IMR-90 (cell line): ENCODE results near the gene ELP6. TPM values are rescaled to one million over a fixed set of nuclear protein-coding genes. Genes with fewer than 3 reads are reported as not detected.

Experiments
- ATAC-seq: fragments of 200-7000 bp; cut with Tn5 transposase; 2 replicates; pipeline ENCODE4 v1.9.1; 2020; ENCODE audit warnings: low read depth, mild to moderate bottlenecking, moderate library complexity
- BruUV-seq: library from RNA; stranded (reverse); fragments of 400-500 nt; replicated peaks from 2 replicates; lab custom pipeline; 2021; lab: Mats Ljungman, UMichigan
- CTCF ChIA-PET: fragments of 300-600 bp; formaldehyde crosslinking; extraction: SDS; loops from one replicate; lab custom pipeline; 2021; ENCODE audit warnings: antibody characterized with exemption; lab: Yijun Ruan, JAX
- POLR2A ChIA-PET: fragments of 300-600 bp; sonication (Branson Sonifier 250); formaldehyde crosslinking; loops from one replicate; lab custom pipeline; 2022; ENCODE audit warnings: antibody characterized with exemption; ENCODE audit not compliant: unreplicated experiment; lab: Charles Lee
- DNase-seq: peaks from one replicate; pipeline ENCODE4 v3.0.0; 2013
- H2AFZ ChIP-seq: replicated peaks from 2 replicates; pipeline ENCODE3; 2013; ENCODE audit warnings: low read length, mild to moderate bottlenecking; ENCODE audit not compliant: poor library complexity
- H2AK5ac ChIP-seq: 2 replicates; pipeline ENCODE4 v1.6.1; 2013; ENCODE audit warnings: low read depth, low read length, inconsistent platforms
- H2AK9ac ChIP-seq: replicated peaks from 2 replicates; pipeline ENCODE3; 2013; ENCODE audit warnings: mild to moderate bottlenecking, low read depth, low read length, moderate library complexity; ENCODE audit not compliant: poor library complexity
- H2BK120ac ChIP-seq: 2 replicates; pipeline ENCODE4 v1.6.1; 2013; ENCODE audit warnings: low read depth, low read length, inconsistent platforms
- H2BK15ac ChIP-seq: 3 replicates; pipeline ENCODE4 v1.6.1; 2013; ENCODE audit warnings: low read depth, low read length, inconsistent platforms
- H2BK20ac ChIP-seq: 2 replicates; pipeline ENCODE4 v1.6.1; 2013; ENCODE audit warnings: low read depth, mild to moderate bottlenecking, inconsistent platforms, low read length, moderate library complexity
- H2BK5ac ChIP-seq: 2 replicates; pipeline ENCODE4 v1.6.1; 2013; ENCODE audit warnings: mild to moderate bottlenecking, low read depth, low read length, inconsistent platforms; ENCODE audit not compliant: poor library complexity, severe bottlenecking
- H3K14ac ChIP-seq: replicated peaks from 2 replicates; pipeline ENCODE4 v1.6.1; 2013; ENCODE audit warnings: low read depth, low read length, inconsistent platforms
- H3K18ac ChIP-seq: 2 replicates; pipeline ENCODE4 v1.6.1; 2013; ENCODE audit warnings: low read depth, low read length, control low read depth
- H3K23ac ChIP-seq: 2 replicates; pipeline ENCODE4 v1.6.1; 2013; ENCODE audit warnings: low read depth, low read length, inconsistent platforms
- H3K27ac ChIP-seq: 2 replicates; pipeline ENCODE4 v1.5.1; 2013; ENCODE audit warnings: mild to moderate bottlenecking, control low read depth, low read length; ENCODE audit not compliant: insufficient read depth
- H3K27me3 ChIP-seq: 2 replicates; pipeline ENCODE4 v1.6.1; 2013; ENCODE audit warnings: low read length; ENCODE audit not compliant: control insufficient read depth, insufficient read depth
- H3K36me3 ChIP-seq: 2 replicates; pipeline ENCODE4 v1.6.1; 2013; ENCODE audit warnings: low read length, mixed read lengths; ENCODE audit not compliant: control insufficient read depth, insufficient read depth
- H3K4ac ChIP-seq: 2 replicates; pipeline ENCODE4 v1.6.1; 2013; ENCODE audit warnings: low read depth, low read length, inconsistent platforms
- H3K4me1 ChIP-seq: 2 replicates; pipeline ENCODE4 v1.6.1; 2013; ENCODE audit warnings: low read length, mixed read lengths; ENCODE audit not compliant: control insufficient read depth, insufficient read depth
- H3K4me2 ChIP-seq: 2 replicates; pipeline ENCODE4 v1.6.1; 2013; ENCODE audit warnings: low read depth, mild to moderate bottlenecking, control low read depth, low read length, moderate library complexity
- H3K4me3 ChIP-seq: 2 replicates; pipeline ENCODE4 v1.5.1; 2013; ENCODE audit warnings: low read depth, mild to moderate bottlenecking, control low read depth, low read length, moderate library complexity; ENCODE audit not compliant: insufficient read depth
- H3K56ac ChIP-seq: 2 replicates; pipeline ENCODE4 v1.6.1; 2013; ENCODE audit warnings: low read length, inconsistent platforms; ENCODE audit not compliant: insufficient read depth; ENCODE audit errors: extremely low read depth
- H3K79me1 ChIP-seq, 2 experiments: 2 replicates each; pipeline ENCODE4 v1.6.1; 2013; ENCODE audit warnings: low read length in 2 of 2, inconsistent platforms in 1 of 2, low read depth in 1 of 2
- H3K9ac ChIP-seq: 2 replicates; pipeline ENCODE4 v1.6.1; 2013; ENCODE audit warnings: low read depth, low read length, control low read depth
- H3K9me1 ChIP-seq: 2 replicates; pipeline ENCODE4 v1.6.1; 2013; ENCODE audit warnings: low read length, inconsistent platforms; ENCODE audit not compliant: insufficient read depth
- H3K9me3 ChIP-seq: 2 replicates; pipeline ENCODE4 v1.6.1; 2013; ENCODE audit warnings: low read length; ENCODE audit not compliant: control insufficient read depth, insufficient read depth
- H4K20me1 ChIP-seq: 2 replicates; pipeline ENCODE4 v1.6.1; 2013; ENCODE audit warnings: low read length, inconsistent platforms; ENCODE audit not compliant: insufficient read depth
- H4K5ac ChIP-seq: 2 replicates; pipeline ENCODE4 v1.6.1; 2013; ENCODE audit warnings: mild to moderate bottlenecking, low read depth, low read length, control low read depth
- H4K8ac ChIP-seq, 2 experiments: 2 replicates each; pipeline ENCODE4 v1.6.1; 2013; ENCODE audit warnings: low read depth in 2 of 2, low read length in 2 of 2, control low read depth in 1 of 2, inconsistent platforms in 1 of 2
- H4K91ac ChIP-seq: 2 replicates; pipeline ENCODE4 v1.6.1; 2013; ENCODE audit warnings: low read depth, low read length, inconsistent platforms; ENCODE audit not compliant: insufficient read depth
- BHLHE40 ChIP-seq: fragments of 150-350 bp; IDR thresholded peaks from 2 replicates; pipeline ENCODE4 v1.6.1; 2016; ENCODE audit warnings: mild to moderate bottlenecking, low read depth, low read length
- CEBPB ChIP-seq: IDR thresholded peaks from 2 replicates; pipeline ENCODE4 v1.6.1; 2012; ENCODE audit warnings: low read depth, low read length, improper control_type of control experiment
- CHD1 ChIP-seq: IDR thresholded peaks from 2 replicates; pipeline ENCODE4 v1.6.1; 2012; ENCODE audit warnings: low read depth, low read length, improper control_type of control experiment
- CTCF ChIP-seq: conservative IDR thresholded peaks from 2 replicates; pipeline ENCODE4 v1.5.1; 2012; ENCODE audit warnings: mild to moderate bottlenecking, low read depth, low read length, improper control_type of control experiment
- POLR2A ChIP-seq: IDR thresholded peaks from 2 replicates; pipeline ENCODE4 v1.6.1; 2012; ENCODE audit warnings: mild to moderate bottlenecking, low read depth, low read length
- RCOR1 ChIP-seq: IDR thresholded peaks from 2 replicates; pipeline ENCODE4 v1.6.1; 2012; ENCODE audit warnings: mild to moderate bottlenecking, low read length, improper control_type of control experiment; ENCODE audit not compliant: insufficient replicate concordance
- SMC3 ChIP-seq: fragments of 150-350 bp; IDR thresholded peaks from 2 replicates; pipeline ENCODE4 v1.6.1; 2016; ENCODE audit warnings: low read depth, mild to moderate bottlenecking, antibody characterized with exemption, low read length, moderate library complexity
- USF2 ChIP-seq: fragments of 150-350 bp; IDR thresholded peaks from 2 replicates; pipeline ENCODE4 v1.6.1; 2017; ENCODE audit warnings: mild to moderate bottlenecking, antibody characterized with exemption, low read length, low read depth
- WGBS, 2 experiments: methylation state at CpG; one replicate each; pipeline versions ENCODE4 v1.1.5 to v1.1.7; 2013; ENCODE audit warnings: missing lambda C conversion rate in 2 of 2; ENCODE audit not compliant: insufficient read length in 1 of 2; ENCODE audit errors: extremely low coverage in 2 of 2; 5-methylcytosine and 5-hydroxymethylcytosine counted together
- dilution Hi-C: fragments of 300-500 bp; cut with HindIII; formaldehyde crosslinking; loops from one replicate; pipeline ENCODE4 v1.14.3; 2018; ENCODE audit warnings: low sequenced_read_pairs; ENCODE audit not compliant: unreplicated experiment
- in situ Hi-C: fragments of 300-500 bp; cut with MboI; formaldehyde crosslinking; loops from 3 replicates; pipeline ENCODE4 v1.14.3; 2019; ENCODE audit warnings: low sequenced_read_pairs, inconsistent platforms, mixed read lengths
- intact Hi-C: fragments of 100-400 bp; cut with micrococcal nuclease; formaldehyde crosslinking; loops from 2 replicates; pipeline ENCODE4 v1.10.0; 2022
- polyA plus RNA-seq, 3 experiments: library from polyadenylated mRNA; depleted of rRNA; stranded (reverse); fragments of >200 nt; gene quantifications; 2 replicates each; pipeline ENCODE4 v1.2.3, GENCODE V29; 2012; ENCODE audit warnings: low replicate concordance in 1 of 3
- total RNA-seq: library from RNA; depleted of rRNA; stranded (reverse); fragments of >200 nt; gene quantifications from 2 replicates; pipeline ENCODE4 v1.2.3, GENCODE V29; 2012

Gene ELP6
- total and polyA plus RNA-seq, 2 of the 4 experiments (the other 2 are of a cell fraction), result 31.4 to 44.9 TPM

GRCh38 chr3:47536221-47536891 is 22.8 kb upstream of the ELP6 start:
- no peak overlapping the region for H2BK5ac ChIP-seq
- TF ChIP-seq SMC3, result no peak
- TF ChIP-seq USF2, result no peak
- TF ChIP-seq RCOR1, result no peak
- no peak for TF ChIP-seq CTCF
- no peak for TF ChIP-seq CHD1
- TF ChIP-seq BHLHE40, result no peak
- TF ChIP-seq POLR2A, result no peak
- no peak for TF ChIP-seq CEBPB
- DNase-seq, result no peak
- H4K8ac ChIP-seq, result no peak overlapping the region
- peak overlapping the region; percentile 28 for H2AK9ac ChIP-seq
- H4K5ac ChIP-seq, result no peak overlapping the region
- no peak overlapping the region for H3K27ac ChIP-seq
- H3K9me1 ChIP-seq, result 0 out of 2 replicates have a peak, but pooled peaks cover 3% of the 10 kb centered on the region
- H3K4me1 ChIP-seq, result no peaks in the 10 kb centered on the region
- H3K9me3 ChIP-seq, result no peaks in the 10 kb centered on the region; the same call in 1 of the 2 replicates
- no peak overlapping the region for H2BK15ac ChIP-seq
- H3K36me3 ChIP-seq, result no peaks in the 10 kb centered on the region
- no peak overlapping the region for H3K4me3 ChIP-seq
- H3K56ac ChIP-seq, result no peak overlapping the region
- no peak overlapping the region for H3K18ac ChIP-seq
- no peak for ATAC-seq
- H3K14ac ChIP-seq, result no peak overlapping the region
- peaks cover 10% of the 10 kb centered on the region for H3K27me3 ChIP-seq
- WGBS, 2 experiments, result 79% methylated on average over 8 of the region's 19 CpGs; no CpG with 5 or more reads in 1 of the 2 experiments
- ChIA-PET POLR2A (no interaction called here), CTCF (no interaction called here)
- no TSS peak for BruUV-seq
- H3K4me2 ChIP-seq, result no peak overlapping the region
- in situ Hi-C loops, result no loop called here
- H3K9ac ChIP-seq, result no peak overlapping the region
- H2BK20ac ChIP-seq, result no peak overlapping the region
- H3K4ac ChIP-seq, result no peak overlapping the region
- H3K23ac ChIP-seq, result no peak overlapping the region
- intact Hi-C loops, result no loop called here
- no peaks in the 10 kb centered on the region for H4K20me1 ChIP-seq
- H4K91ac ChIP-seq, result no peak overlapping the region
- H2AFZ ChIP-seq, result no peak overlapping the region
- H2AK5ac ChIP-seq, result no peak overlapping the region
- no peak overlapping the region for H2BK120ac ChIP-seq
- H3K79me1 ChIP-seq, result no peaks in the 10 kb centered on the region
- dilution Hi-C loops, result no loop called here
